GM23338 (cell line): ENCODE measurements around the gene PLEKHO1.

ENCODE experiments used
- CREB1 ChIP-seq: fragments of 250-450 bp; sonication (Bioruptor Pico); IDR thresholded peaks from 2 replicates; pipeline ENCODE4 v1.5.0; 2020; ENCODE audit warnings: low read depth, mild to moderate bottlenecking, moderate library complexity
- EZH2 ChIP-seq: fragments of 200-600 bp; sonication (generic); IDR thresholded peaks from one replicate; pipeline ENCODE4 v1.8.0; 2017; ENCODE audit warnings: antibody characterized with exemption, mild to moderate bottlenecking, low read depth; ENCODE audit not compliant: unreplicated experiment
- JUNB ChIP-seq: IDR thresholded peaks from one replicate; pipeline ENCODE4 v1.6.1; 2016; ENCODE audit warnings: antibody characterized with exemption; ENCODE audit not compliant: unreplicated experiment
- NANOG ChIP-seq: IDR thresholded peaks from 2 replicates; pipeline ENCODE4 v1.6.1; 2016; ENCODE audit warnings: antibody characterized with exemption, borderline replicate concordance
- POLR2AphosphoS5 ChIP-seq: IDR thresholded peaks from 2 replicates; pipeline ENCODE4 v1.6.1; 2016; ENCODE audit warnings: antibody characterized with exemption, low read depth
- STAT1 ChIP-seq: IDR thresholded peaks from one replicate; pipeline ENCODE4 v1.6.1; 2016; ENCODE audit warnings: antibody characterized with exemption; ENCODE audit not compliant: unreplicated experiment
- TF ChIP-seq, protein P1 (sequence below), 2 experiments: fragments of 200-600 bp in 1 of 2; sonication (generic) in 1 of 2; conservative IDR thresholded peaks; 2 replicates each; pipeline versions ENCODE4 v1.5.1 to v1.6.1; 2016 to 2017; ENCODE audit warnings: antibody characterized with exemption in 2 of 2, low read depth in 2 of 2, mild to moderate bottlenecking in 2 of 2, moderate library complexity in 1 of 2
- TF ChIP-seq, protein P2 (sequence below): IDR thresholded peaks from one replicate; pipeline ENCODE4 v1.6.1; 2018; ENCODE audit warnings: antibody characterized with exemption; ENCODE audit not compliant: unreplicated experiment

DNA sequence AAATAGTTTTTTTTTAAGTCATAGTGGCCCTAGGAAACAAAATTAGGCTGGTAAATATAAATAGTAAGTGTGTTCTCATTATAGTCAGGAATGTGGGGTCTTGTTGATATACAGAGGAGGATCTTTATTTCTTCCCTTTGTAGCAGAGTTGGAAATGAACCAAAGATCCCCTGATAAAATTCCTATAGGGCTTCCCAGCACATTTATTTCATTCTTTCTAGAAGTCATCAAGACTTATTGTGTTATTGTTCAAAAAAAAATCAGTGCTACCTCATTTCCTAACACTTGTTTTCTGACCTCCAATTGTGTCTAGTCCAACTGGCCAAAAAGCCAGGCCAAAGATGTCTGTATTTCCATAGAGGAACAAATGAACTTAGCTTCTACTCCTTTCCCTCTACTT is 7.6 kb upstream of the PLEKHO1 start:
- TF ChIP-seq, protein P1, sequence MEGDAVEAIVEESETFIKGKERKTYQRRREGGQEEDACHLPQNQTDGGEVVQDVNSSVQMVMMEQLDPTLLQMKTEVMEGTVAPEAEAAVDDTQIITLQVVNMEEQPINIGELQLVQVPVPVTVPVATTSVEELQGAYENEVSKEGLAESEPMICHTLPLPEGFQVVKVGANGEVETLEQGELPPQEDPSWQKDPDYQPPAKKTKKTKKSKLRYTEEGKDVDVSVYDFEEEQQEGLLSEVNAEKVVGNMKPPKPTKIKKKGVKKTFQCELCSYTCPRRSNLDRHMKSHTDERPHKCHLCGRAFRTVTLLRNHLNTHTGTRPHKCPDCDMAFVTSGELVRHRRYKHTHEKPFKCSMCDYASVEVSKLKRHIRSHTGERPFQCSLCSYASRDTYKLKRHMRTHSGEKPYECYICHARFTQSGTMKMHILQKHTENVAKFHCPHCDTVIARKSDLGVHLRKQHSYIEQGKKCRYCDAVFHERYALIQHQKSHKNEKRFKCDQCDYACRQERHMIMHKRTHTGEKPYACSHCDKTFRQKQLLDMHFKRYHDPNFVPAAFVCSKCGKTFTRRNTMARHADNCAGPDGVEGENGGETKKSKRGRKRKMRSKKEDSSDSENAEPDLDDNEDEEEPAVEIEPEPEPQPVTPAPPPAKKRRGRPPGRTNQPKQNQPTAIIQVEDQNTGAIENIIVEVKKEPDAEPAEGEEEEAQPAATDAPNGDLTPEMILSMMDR (conservative IDR thresholded peaks at IDR 0.05; ENCODE audit: low read depth in 2 of 2), result no peak
- TF ChIP-seq EZH2, result no peak
- no peak for TF ChIP-seq NANOG
- TF ChIP-seq STAT1, result no peak
- no peak for TF ChIP-seq CREB1 (CRISPR knock-in tag)
- TF ChIP-seq POLR2AphosphoS5, result no peak
- no peak for TF ChIP-seq JUNB
- TF ChIP-seq, protein P2, sequence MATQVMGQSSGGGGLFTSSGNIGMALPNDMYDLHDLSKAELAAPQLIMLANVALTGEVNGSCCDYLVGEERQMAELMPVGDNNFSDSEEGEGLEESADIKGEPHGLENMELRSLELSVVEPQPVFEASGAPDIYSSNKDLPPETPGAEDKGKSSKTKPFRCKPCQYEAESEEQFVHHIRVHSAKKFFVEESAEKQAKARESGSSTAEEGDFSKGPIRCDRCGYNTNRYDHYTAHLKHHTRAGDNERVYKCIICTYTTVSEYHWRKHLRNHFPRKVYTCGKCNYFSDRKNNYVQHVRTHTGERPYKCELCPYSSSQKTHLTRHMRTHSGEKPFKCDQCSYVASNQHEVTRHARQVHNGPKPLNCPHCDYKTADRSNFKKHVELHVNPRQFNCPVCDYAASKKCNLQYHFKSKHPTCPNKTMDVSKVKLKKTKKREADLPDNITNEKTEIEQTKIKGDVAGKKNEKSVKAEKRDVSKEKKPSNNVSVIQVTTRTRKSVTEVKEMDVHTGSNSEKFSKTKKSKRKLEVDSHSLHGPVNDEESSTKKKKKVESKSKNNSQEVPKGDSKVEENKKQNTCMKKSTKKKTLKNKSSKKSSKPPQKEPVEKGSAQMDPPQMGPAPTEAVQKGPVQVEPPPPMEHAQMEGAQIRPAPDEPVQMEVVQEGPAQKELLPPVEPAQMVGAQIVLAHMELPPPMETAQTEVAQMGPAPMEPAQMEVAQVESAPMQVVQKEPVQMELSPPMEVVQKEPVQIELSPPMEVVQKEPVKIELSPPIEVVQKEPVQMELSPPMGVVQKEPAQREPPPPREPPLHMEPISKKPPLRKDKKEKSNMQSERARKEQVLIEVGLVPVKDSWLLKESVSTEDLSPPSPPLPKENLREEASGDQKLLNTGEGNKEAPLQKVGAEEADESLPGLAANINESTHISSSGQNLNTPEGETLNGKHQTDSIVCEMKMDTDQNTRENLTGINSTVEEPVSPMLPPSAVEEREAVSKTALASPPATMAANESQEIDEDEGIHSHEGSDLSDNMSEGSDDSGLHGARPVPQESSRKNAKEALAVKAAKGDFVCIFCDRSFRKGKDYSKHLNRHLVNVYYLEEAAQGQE, result no peak
